ENCODE measurements around the gene IL13. TPM values are rescaled to one million over a fixed set of nuclear protein-coding genes. Genes with fewer than 3 reads are reported as not detected.

The IL13 gene
- total and polyA plus RNA-seq, 2 donors (not counting 3 experiments of a cell fraction or from before 2014, with no cell fraction given), result 0.06 TPM; not detected in 1

DNA sequence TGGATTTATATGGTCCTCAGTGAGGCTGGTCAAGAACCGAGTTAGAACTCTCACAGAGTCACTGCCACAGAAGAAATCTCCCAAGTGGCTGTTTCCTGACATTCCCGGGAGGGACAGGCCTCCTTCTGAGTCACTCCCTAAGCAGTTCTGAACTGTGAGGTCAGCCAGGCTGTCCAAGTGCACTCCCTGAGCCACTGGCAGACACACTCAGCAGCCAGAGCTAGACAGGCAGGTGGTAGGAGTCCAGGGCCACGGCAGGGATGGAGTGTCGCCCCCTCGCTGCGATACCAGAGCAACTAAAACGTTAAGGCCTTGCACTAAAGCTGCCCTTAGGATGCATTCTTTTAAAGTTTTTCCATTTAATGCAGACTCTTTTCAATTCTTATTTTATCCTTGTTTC lies 19.2 kb downstream of the IL13 start:
- POLR2A ChIA-PET, result no interaction called here
- peak; percentile 96 for FAIRE-seq
- Histone ChIP-seq H3K4me1 (ENCODE audit: control insufficient read depth, extremely low read depth, insufficient read depth, low read length) (peaks cover 13% of the 10 kb centered on the region), H3K9me3 (replicated peaks; ENCODE audit: control insufficient read depth, insufficient read depth, low read length) (no peaks in the 10 kb centered on the region), H3K4me2 (ENCODE audit: insufficient read depth, low read length) (no peak overlapping the region), H3K79me2 (ENCODE audit: control insufficient read depth, insufficient read depth, low read length) (no peaks in the 10 kb centered on the region), H3K4me3 (replicated peaks in 1 of 3; ENCODE audit: insufficient read depth in 1 of 3, low read depth in 1 of 3, low read length in 3 of 3) (no peak overlapping the region), H2AFZ (ENCODE audit: low read depth, low read length) (no peak overlapping the region), H3K9me1 (replicated peaks; ENCODE audit: control insufficient read depth, extremely low read depth, insufficient read depth, low read length) (no peaks in the 10 kb centered on the region), H3K27me3 (ENCODE audit: control insufficient read depth in 2 of 2, insufficient read depth in 2 of 2, low read length in 2 of 2) (no peaks in the 10 kb centered on the region), H3K27ac (ENCODE audit: insufficient read depth, low read depth, low read length) (no peak overlapping the region), H3K36me3 (ENCODE audit: control insufficient read depth in 2 of 2, extremely low read depth in 1 of 2, insufficient read depth in 2 of 2, low read length in 2 of 2) (no peaks in the 10 kb centered on the region), H4K20me1 (replicated peaks; ENCODE audit: control insufficient read depth, extremely low read depth, insufficient read depth, low read length) (no peaks in the 10 kb centered on the region), H3K9ac (replicated peaks; ENCODE audit: extremely low read depth, insufficient read depth, low read length) (no peak overlapping the region)
- CTCF ChIA-PET, result interaction anchor here (0.9 to 1.5 kb wide), 5 partner anchors 10 to 70 kb away, joined by 3 to 5 read pairs (median 3); partner anchors contain the start of gene CCNI2
- peak; percentile 70 for DNase-seq (ENCODE audit: low read depth, low spot score)
- BruUV-seq (replicated peaks), result no TSS peak
- dilution Hi-C loops (cut with MboI; ENCODE audit: extremely low pct_ligation_motif_present, low sequenced_read_pairs), result no loop called here
- no peak for TF ChIP-seq POLR2A (IDR thresholded peaks at IDR 0.05; ENCODE audit: low read depth, low read length)
- TF ChIP-seq, protein P1, sequence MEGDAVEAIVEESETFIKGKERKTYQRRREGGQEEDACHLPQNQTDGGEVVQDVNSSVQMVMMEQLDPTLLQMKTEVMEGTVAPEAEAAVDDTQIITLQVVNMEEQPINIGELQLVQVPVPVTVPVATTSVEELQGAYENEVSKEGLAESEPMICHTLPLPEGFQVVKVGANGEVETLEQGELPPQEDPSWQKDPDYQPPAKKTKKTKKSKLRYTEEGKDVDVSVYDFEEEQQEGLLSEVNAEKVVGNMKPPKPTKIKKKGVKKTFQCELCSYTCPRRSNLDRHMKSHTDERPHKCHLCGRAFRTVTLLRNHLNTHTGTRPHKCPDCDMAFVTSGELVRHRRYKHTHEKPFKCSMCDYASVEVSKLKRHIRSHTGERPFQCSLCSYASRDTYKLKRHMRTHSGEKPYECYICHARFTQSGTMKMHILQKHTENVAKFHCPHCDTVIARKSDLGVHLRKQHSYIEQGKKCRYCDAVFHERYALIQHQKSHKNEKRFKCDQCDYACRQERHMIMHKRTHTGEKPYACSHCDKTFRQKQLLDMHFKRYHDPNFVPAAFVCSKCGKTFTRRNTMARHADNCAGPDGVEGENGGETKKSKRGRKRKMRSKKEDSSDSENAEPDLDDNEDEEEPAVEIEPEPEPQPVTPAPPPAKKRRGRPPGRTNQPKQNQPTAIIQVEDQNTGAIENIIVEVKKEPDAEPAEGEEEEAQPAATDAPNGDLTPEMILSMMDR (IDR thresholded peaks at IDR 0.05; ENCODE audit: extremely low read depth in 1 of 2, insufficient read depth in 1 of 2, low read depth in 1 of 2, low read length in 2 of 2), result peak in 1 of 2 donors; percentile 19
- TF ChIP-seq FOS (IDR thresholded peaks at IDR 0.05; ENCODE audit: borderline replicate concordance, insufficient read depth, low read length), result peak; percentile 59
- TF ChIP-seq, protein P2, sequence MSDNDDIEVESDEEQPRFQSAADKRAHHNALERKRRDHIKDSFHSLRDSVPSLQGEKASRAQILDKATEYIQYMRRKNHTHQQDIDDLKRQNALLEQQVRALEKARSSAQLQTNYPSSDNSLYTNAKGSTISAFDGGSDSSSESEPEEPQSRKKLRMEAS (IDR thresholded peaks at IDR 0.05; ENCODE audit: insufficient read depth, insufficient read length), result no peak
- intact Hi-C loops (cut with micrococcal nuclease), result no loop called here

DNA sequence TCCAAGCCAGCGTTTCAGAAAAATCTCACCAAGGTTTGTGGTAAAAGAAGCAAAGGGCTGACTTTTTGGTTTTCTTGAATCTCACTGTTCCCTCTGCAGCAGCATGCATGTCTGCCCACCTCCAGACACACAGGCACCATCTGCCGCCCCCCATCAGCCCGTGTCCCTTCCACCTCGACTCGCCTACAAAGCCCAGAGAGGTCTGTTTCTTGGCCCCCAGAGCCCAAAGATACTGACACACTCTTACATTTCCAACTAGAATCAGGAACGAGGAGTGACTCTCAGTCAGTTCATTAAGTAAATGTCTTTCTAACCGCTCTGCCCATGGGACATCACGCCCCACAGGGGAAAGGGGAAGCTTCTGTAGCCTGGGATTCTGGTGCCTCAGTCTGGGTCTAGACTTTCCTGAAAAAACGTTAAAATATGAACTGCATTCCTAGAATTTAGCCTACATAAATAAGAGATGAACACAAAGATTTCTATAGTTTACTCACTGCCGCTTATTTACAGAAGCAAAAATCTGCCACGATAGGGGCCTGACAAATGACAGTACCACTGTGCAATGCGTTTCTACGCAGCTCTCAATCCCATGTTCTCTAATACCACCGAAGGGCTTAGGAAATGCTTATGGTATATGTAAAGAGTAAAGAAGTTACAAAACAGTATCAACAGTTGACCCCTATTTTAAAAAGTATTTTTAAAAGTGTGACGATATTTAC lies 19.9 kb downstream of the IL13 start:
- Histone ChIP-seq H3K36me3 (ENCODE audit: control insufficient read depth in 2 of 2, extremely low read depth in 1 of 2, insufficient read depth in 2 of 2, low read length in 2 of 2) (no peaks in the 10 kb centered on the region), H3K9me3 (replicated peaks; ENCODE audit: control insufficient read depth, insufficient read depth, low read length) (no peaks in the 10 kb centered on the region), H3K4me1 (ENCODE audit: control insufficient read depth, extremely low read depth, insufficient read depth, low read length) (peaks cover 13% of the 10 kb centered on the region), H3K27me3 (ENCODE audit: control insufficient read depth in 2 of 2, insufficient read depth in 2 of 2, low read length in 2 of 2) (no peaks in the 10 kb centered on the region), H3K79me2 (ENCODE audit: control insufficient read depth, insufficient read depth, low read length) (no peaks in the 10 kb centered on the region), H3K4me2 (ENCODE audit: insufficient read depth, low read length) (no peak overlapping the region), H3K9me1 (replicated peaks; ENCODE audit: control insufficient read depth, extremely low read depth, insufficient read depth, low read length) (no peaks in the 10 kb centered on the region), H2AFZ (ENCODE audit: low read depth, low read length) (no peak overlapping the region), H4K20me1 (replicated peaks; ENCODE audit: control insufficient read depth, extremely low read depth, insufficient read depth, low read length) (no peaks in the 10 kb centered on the region), H3K27ac (ENCODE audit: insufficient read depth, low read depth, low read length) (no peak overlapping the region), H3K4me3 (replicated peaks in 1 of 3; ENCODE audit: insufficient read depth in 1 of 3, low read depth in 1 of 3, low read length in 3 of 3) (no peak overlapping the region), H3K9ac (replicated peaks; ENCODE audit: extremely low read depth, insufficient read depth, low read length) (no peak overlapping the region)
- no TSS peak for BruUV-seq (replicated peaks)
- no peak for DNase-seq (ENCODE audit: low read depth, low spot score)
- intact Hi-C loops (cut with micrococcal nuclease), result no loop called here
- ChIA-PET POLR2A (no interaction called here), CTCF (interaction anchor here (0.9 to 1.0 kb wide), 3 partner anchors 9 to 66 kb away, joined by 3 to 4 read pairs (median 3); no protein-coding TSS in a partner anchor)
- TF ChIP-seq GATA2 (IDR thresholded peaks at IDR 0.05; ENCODE audit: insufficient read depth, insufficient read length, low read depth, low read length) (no peak), MYC (IDR thresholded peaks at IDR 0.05; ENCODE audit: low read depth, low read length) (no peak), POLR2A (IDR thresholded peaks at IDR 0.05; ENCODE audit: low read depth, low read length) (no peak), FOS (IDR thresholded peaks at IDR 0.05; ENCODE audit: borderline replicate concordance, insufficient read depth, low read length) (no peak), EZH2 (IDR thresholded peaks at IDR 0.05; ENCODE audit: borderline replicate concordance, low read depth, low read length, severe bottlenecking) (no peak), JUN (IDR thresholded peaks at IDR 0.05; ENCODE audit: borderline replicate concordance, insufficient read depth, insufficient read length, low read depth) (no peak), POLR2AphosphoS5 (IDR thresholded peaks at IDR 0.05; ENCODE audit: insufficient read depth, low read depth, low read length) (no peak)
- TF ChIP-seq, protein P2 (IDR thresholded peaks at IDR 0.05; ENCODE audit: insufficient read depth, insufficient read length), result no peak
- TF ChIP-seq, protein P1 (IDR thresholded peaks at IDR 0.05; ENCODE audit: extremely low read depth in 1 of 2, insufficient read depth in 1 of 2, low read depth in 1 of 2, low read length in 2 of 2), result no peak
- dilution Hi-C loops (cut with MboI; ENCODE audit: extremely low pct_ligation_motif_present, low sequenced_read_pairs), result no loop called here
- FAIRE-seq, result no peak
